ENCODE data around the gene ADARB1. TPM values are rescaled to one million over a fixed set of nuclear protein-coding genes. Genes with fewer than 3 reads are reported as not detected.

ADARB1 gene
- total and polyA plus RNA-seq, 2 of the 4 experiments (the other 2 are of a cell fraction), result 39.8 to 47.3 TPM

DNA sequence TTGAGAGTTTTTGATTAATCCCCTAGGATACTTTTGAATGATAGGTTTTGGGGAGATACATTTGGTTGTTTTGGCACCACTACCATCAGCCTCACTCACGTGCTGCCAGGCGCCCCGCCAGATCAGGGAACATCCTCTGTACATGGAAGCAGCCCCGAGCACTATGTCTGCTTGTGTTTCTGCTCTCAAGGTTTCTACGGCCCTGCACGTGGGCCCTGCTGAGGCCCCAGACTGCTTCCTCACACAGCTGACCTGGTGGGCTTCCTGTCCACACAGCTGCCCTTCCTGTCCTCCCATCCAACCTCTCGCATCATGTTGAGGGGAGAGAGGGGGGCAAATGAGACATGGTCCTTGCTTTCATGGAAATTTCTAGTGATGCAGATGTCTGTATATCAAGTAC is 20.0 kb downstream of the ADARB1 start:
- Histone ChIP-seq H2AK5ac (ENCODE audit: low read depth, low read length) (no peak overlapping the region; the same call in 1 of the 2 replicates), H3K14ac (replicated peaks; ENCODE audit: low read depth, low read length) (no peak overlapping the region), H3K4ac (ENCODE audit: low read depth, low read length) (no peak overlapping the region), H3K9me3 (ENCODE audit: control insufficient read depth, insufficient read depth, low read length) (no peaks in the 10 kb centered on the region), H3K27ac (ENCODE audit: insufficient read depth, low read length) (no peak overlapping the region), H2BK5ac (ENCODE audit: low read depth, low read length, poor library complexity, severe bottlenecking) (no peak overlapping the region), H3K79me1 (ENCODE audit: low read depth in 1 of 2, low read length in 2 of 2) (peaks cover 3 to 90% of the 10 kb centered on the region in 2 experiments; a peak in 2 of 4 replicates), H3K56ac (ENCODE audit: extremely low read depth, insufficient read depth, low read length) (no peak overlapping the region), H4K8ac (ENCODE audit: low read depth in 2 of 2, low read length in 2 of 2) (no peak overlapping the region), H3K9ac (ENCODE audit: low read depth, low read length) (no peak overlapping the region), H3K23ac (ENCODE audit: low read depth, low read length) (no peak overlapping the region), H2BK15ac (ENCODE audit: low read depth, low read length) (no peak overlapping the region), H3K4me3 (ENCODE audit: insufficient read depth, low read depth, low read length) (no peak overlapping the region), H2BK20ac (ENCODE audit: low read depth, low read length) (no peak overlapping the region), H4K5ac (ENCODE audit: low read depth, low read length) (no peak overlapping the region), H2AK9ac (replicated peaks; ENCODE audit: low read depth, low read length, poor library complexity) (no peak overlapping the region), H3K9me1 (ENCODE audit: insufficient read depth, low read length) (peaks cover 35% of the 10 kb centered on the region), H4K20me1 (ENCODE audit: insufficient read depth, low read length) (peaks cover 97% of the 10 kb centered on the region), H2BK120ac (ENCODE audit: low read depth, low read length) (no peak overlapping the region), H3K4me2 (ENCODE audit: low read depth, low read length) (no peak overlapping the region), H3K27me3 (ENCODE audit: control insufficient read depth, insufficient read depth, low read length) (no peaks in the 10 kb centered on the region), H3K18ac (ENCODE audit: low read depth, low read length) (no peak overlapping the region), H4K91ac (ENCODE audit: insufficient read depth, low read depth, low read length) (no peak overlapping the region), H3K36me3 (ENCODE audit: control insufficient read depth, insufficient read depth, low read length) (peaks cover 31% of the 10 kb centered on the region), H3K4me1 (ENCODE audit: control insufficient read depth, insufficient read depth, low read length) (peaks cover 16% of the 10 kb centered on the region), H2AFZ (replicated peaks; ENCODE audit: low read length, poor library complexity) (no peak overlapping the region)
- BruUV-seq (replicated peaks), result no TSS peak
- ChIA-PET POLR2A (ENCODE audit: unreplicated experiment) (no interaction called here), CTCF (no interaction called here)
- ATAC-seq (ENCODE audit: low read depth), result no peak
- no CpG with 5 or more reads among the region's 7 CpGs for WGBS, 2 experiments (ENCODE audit: extremely low coverage in 2 of 2, insufficient read length in 1 of 2)
- no peak for DNase-seq
- in situ Hi-C loops (cut with MboI; ENCODE audit: low sequenced_read_pairs) (no loop called here), intact Hi-C loops (cut with micrococcal nuclease) (no loop called here), dilution Hi-C loops (cut with HindIII; ENCODE audit: low sequenced_read_pairs, unreplicated experiment) (no loop called here)
- TF ChIP-seq MXI1 (IDR thresholded peaks at IDR 0.05; ENCODE audit: borderline replicate concordance, low read depth, low read length) (no peak), NFE2L2 (IDR thresholded peaks at IDR 0.05; ENCODE audit: low read depth, low read length) (no peak), SMC3 (IDR thresholded peaks at IDR 0.05; ENCODE audit: low read depth, low read length) (no peak), BHLHE40 (IDR thresholded peaks at IDR 0.05; ENCODE audit: low read depth, low read length) (no peak), CTCF (conservative IDR thresholded peaks at IDR 0.05; ENCODE audit: low read depth, low read length) (no peak), MAZ (IDR thresholded peaks at IDR 0.05; ENCODE audit: borderline replicate concordance, low read depth, low read length) (no peak), FOS (IDR thresholded peaks at IDR 0.05; ENCODE audit: low read depth, low read length) (no peak), USF2 (IDR thresholded peaks at IDR 0.05; ENCODE audit: low read depth, low read length) (no peak), RCOR1 (IDR thresholded peaks at IDR 0.05; ENCODE audit: insufficient replicate concordance, low read length) (no peak), MAFK (IDR thresholded peaks at IDR 0.05; ENCODE audit: low read depth, low read length) (no peak), RFX5 (IDR thresholded peaks at IDR 0.05; ENCODE audit: low read depth, low read length) (no peak), CEBPB (IDR thresholded peaks at IDR 0.05; ENCODE audit: low read depth, low read length) (no peak), RAD21 (IDR thresholded peaks at IDR 0.05; ENCODE audit: low read length) (no peak), CHD1 (IDR thresholded peaks at IDR 0.05; ENCODE audit: low read depth, low read length) (no peak)
- TF ChIP-seq, protein P1, sequence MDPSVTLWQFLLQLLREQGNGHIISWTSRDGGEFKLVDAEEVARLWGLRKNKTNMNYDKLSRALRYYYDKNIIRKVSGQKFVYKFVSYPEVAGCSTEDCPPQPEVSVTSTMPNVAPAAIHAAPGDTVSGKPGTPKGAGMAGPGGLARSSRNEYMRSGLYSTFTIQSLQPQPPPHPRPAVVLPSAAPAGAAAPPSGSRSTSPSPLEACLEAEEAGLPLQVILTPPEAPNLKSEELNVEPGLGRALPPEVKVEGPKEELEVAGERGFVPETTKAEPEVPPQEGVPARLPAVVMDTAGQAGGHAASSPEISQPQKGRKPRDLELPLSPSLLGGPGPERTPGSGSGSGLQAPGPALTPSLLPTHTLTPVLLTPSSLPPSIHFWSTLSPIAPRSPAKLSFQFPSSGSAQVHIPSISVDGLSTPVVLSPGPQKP (IDR thresholded peaks at IDR 0.05; ENCODE audit: borderline replicate concordance, low read depth, low read length), result no peak

All from IMR-90 (cell line).